ENCODE results near the gene NUDCD3. TPM values are rescaled to one million over a fixed set of nuclear protein-coding genes. Genes with fewer than 3 reads are reported as not detected.

NUDCD3 gene
- total RNA-seq = 74.1 and 77.6 TPM in 2 replicates

DNA sequence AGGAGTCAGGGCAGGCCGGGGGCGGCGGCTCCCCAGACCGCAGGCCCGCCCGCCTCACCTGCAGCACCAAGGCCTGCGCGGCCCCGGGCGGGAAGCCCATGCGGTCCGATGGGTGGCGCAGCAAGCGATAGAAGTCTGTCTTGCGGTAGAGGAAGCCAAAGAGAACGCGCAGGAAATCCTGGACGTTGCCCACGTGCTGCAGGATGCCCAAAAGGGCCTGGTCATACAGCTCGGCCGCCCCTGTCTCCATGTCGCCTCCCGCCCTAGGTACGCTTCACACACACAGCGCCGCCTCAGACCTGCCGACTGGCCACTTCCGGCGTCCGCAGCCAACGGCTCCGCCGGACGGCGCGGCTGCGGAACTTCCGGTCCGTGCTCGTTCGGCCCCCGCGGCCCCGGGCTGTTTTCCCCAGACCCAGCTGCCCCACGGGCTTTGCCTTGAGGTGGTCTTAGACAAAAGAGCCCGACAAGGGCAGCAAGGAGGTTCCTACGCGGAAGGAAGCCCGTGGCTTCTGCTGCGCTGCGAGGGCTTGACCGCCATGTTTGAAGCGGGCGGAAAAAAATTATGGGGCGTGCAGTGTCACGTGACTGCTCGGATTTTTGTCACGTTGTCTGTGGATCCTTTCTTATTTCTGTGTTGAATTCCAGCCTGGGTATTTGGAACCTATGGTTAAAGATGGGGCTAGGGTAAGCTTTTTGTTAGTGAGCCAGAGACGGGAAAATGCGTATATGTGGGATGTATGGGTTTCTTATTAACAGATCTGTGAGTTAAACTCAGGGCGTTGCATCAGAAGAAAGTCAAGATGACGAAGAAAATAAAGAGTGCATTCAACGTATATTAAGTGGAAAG, at the start of gene NUDCD3:
Gene NUDCD3, minus strand, starts transcription at position 308 of the 850 bp plus-strand sequence. Its CDS starts 58 bp downstream, at position 250.

Other genes starting within 250 kb of the NUDCD3 start
- gene CAMK2B, start 165.1 kb downstream of the NUDCD3 start, total RNA-seq = 0.19 and 0.28 TPM in 2 replicates
- under 0.01 TPM in 2 replicates for gene NPC1L1, start 50.7 kb upstream of the NUDCD3 start, total RNA-seq
- 48.8 and 83.2 TPM in 2 replicates for gene DDX56, start 83.2 kb upstream of the NUDCD3 start, total RNA-seq
- gene TMED4, start 91.6 kb upstream of the NUDCD3 start, total RNA-seq = 96.8 and 235 TPM in 2 replicates
- 75.8 and 102 TPM in 2 replicates for gene OGDH, start 116.0 kb upstream of the NUDCD3 start, total RNA-seq

Data from regular cardiac myocyte (primary cell).